HCT116 (cell line): ENCODE results near the gene SRGAP2B.
"Not testable (repeated sequence)": the region's sequence is repeated elsewhere in the genome, so short reads cannot be mapped to it uniquely, and the experiment has no call there.

Experiments
- CEBPB ChIP-seq: IDR thresholded peaks from 2 replicates; pipeline ENCODE4 v1.6.1; 2012; ENCODE audit warnings: low read depth
- EZH2 ChIP-seq: fragments of 200-600 bp; sonication (generic); IDR thresholded peaks from 2 replicates; pipeline ENCODE4 v1.6.1; 2017; ENCODE audit warnings: antibody characterized with exemption, mixed run types
- EZH2phosphoT487 ChIP-seq: fragments of 200-600 bp; IDR thresholded peaks from 2 replicates; pipeline ENCODE4 v1.6.1; 2018; ENCODE audit warnings: antibody characterized with exemption, borderline replicate concordance
- JUND ChIP-seq: IDR thresholded peaks from 2 replicates; pipeline ENCODE4 v1.6.1; 2012
- POLR2A ChIP-seq: IDR thresholded peaks from 2 replicates; pipeline ENCODE4 v1.7.0; 2011; ENCODE audit warnings: borderline replicate concordance; ENCODE audit not compliant: insufficient read depth, insufficient read length; ENCODE audit errors: extremely low read depth
- POLR2AphosphoS5 ChIP-seq: IDR thresholded peaks from 2 replicates; pipeline ENCODE4 v1.6.1; 2011; ENCODE audit warnings: mild to moderate bottlenecking, low read depth, low read length, moderate library complexity
- SIN3A ChIP-seq: IDR thresholded peaks from 2 replicates; pipeline ENCODE4 v1.6.1; 2012; ENCODE audit warnings: low read depth
- YY1 ChIP-seq: IDR thresholded peaks from 2 replicates; pipeline ENCODE4 v1.6.1; 2011; ENCODE audit warnings: low read length, low read depth, moderate library complexity, mild to moderate bottlenecking; ENCODE audit not compliant: insufficient replicate concordance; ENCODE audit errors: extremely low read depth
- ZFX ChIP-seq: fragments of 450-650 bp; IDR thresholded peaks from 2 replicates; pipeline ENCODE4 v1.6.1; 2017
- ZNF274 ChIP-seq: fragments of 200-500 bp; sonication (Bioruptor generic); IDR thresholded peaks from 2 replicates; pipeline ENCODE4 v1.6.1; 2014; ENCODE audit warnings: mild to moderate bottlenecking, low read depth, low read length, inconsistent platforms
- TF ChIP-seq, protein P1 (sequence below), 3 experiments: fragments of 200-600 bp in 1 of 3; sonication (generic) in 1 of 3; IDR thresholded peaks in 2 of 3; conservative IDR thresholded peaks in 1 of 3; 2 replicates each; pipeline ENCODE4 v1.5.1; 2012 to 2017; ENCODE audit warnings: low read depth in 2 of 3, low read length in 2 of 3, antibody characterized with exemption in 1 of 3, borderline replicate concordance in 1 of 3, control low read depth in 1 of 3, mild to moderate bottlenecking in 1 of 3, mixed read lengths in 1 of 3, mixed run types in 1 of 3, moderate library complexity in 1 of 3; ENCODE audit not compliant: insufficient read depth in 1 of 3
- TF ChIP-seq, protein P2 (sequence below): IDR thresholded peaks from 2 replicates; pipeline ENCODE4 v1.6.1; 2012; ENCODE audit warnings: low read depth
- TF ChIP-seq, protein P3 (sequence below): IDR thresholded peaks from 2 replicates; pipeline ENCODE4 v1.6.1; 2011; ENCODE audit warnings: mild to moderate bottlenecking, low read length, moderate library complexity; ENCODE audit not compliant: insufficient replicate concordance; ENCODE audit errors: extremely low read depth
- TF ChIP-seq, protein P4 (sequence below): IDR thresholded peaks from 2 replicates; pipeline ENCODE4 v1.6.1; 2012

DNA sequence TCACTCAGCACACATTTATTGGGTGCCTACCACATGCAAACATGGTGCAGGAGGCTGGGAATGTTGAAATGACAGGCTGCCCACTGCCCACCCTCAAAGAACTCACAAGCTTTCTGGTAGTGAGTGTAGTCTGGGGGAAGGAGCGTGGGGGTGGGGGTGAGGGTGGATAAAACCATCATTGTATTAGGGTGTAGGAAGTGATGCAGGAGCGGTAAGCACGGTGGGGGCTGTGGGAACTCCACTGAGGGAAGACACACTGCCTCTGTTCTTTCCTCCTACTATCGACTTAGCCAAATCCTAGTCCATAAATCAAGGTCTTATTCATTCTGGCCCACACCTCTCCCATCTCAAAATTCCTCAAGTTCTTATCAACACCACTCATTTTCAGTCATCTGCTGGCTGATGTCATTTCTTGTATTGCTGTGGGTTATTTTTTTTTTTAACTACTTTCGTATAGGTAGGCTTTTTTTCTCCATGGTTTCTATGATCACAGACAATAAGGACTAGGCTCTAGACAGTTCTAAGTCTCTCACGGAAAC lies 21.0 kb downstream of the SRGAP2B start:
- TF ChIP-seq EZH2phosphoT487, POLR2A, POLR2AphosphoS5, JUND, ZNF274, CEBPB, SIN3A, ZFX, EZH2, YY1: not testable (repeated sequence)
- TF ChIP-seq, protein P1, sequence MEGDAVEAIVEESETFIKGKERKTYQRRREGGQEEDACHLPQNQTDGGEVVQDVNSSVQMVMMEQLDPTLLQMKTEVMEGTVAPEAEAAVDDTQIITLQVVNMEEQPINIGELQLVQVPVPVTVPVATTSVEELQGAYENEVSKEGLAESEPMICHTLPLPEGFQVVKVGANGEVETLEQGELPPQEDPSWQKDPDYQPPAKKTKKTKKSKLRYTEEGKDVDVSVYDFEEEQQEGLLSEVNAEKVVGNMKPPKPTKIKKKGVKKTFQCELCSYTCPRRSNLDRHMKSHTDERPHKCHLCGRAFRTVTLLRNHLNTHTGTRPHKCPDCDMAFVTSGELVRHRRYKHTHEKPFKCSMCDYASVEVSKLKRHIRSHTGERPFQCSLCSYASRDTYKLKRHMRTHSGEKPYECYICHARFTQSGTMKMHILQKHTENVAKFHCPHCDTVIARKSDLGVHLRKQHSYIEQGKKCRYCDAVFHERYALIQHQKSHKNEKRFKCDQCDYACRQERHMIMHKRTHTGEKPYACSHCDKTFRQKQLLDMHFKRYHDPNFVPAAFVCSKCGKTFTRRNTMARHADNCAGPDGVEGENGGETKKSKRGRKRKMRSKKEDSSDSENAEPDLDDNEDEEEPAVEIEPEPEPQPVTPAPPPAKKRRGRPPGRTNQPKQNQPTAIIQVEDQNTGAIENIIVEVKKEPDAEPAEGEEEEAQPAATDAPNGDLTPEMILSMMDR (IDR thresholded peaks at IDR 0.05 in 2 of 3, conservative IDR thresholded peaks at IDR 0.05 in 1 of 3; ENCODE audit: borderline replicate concordance in 1 of 3, insufficient read depth in 1 of 3, low read depth in 2 of 3, low read length in 2 of 3): not testable (repeated sequence)
- TF ChIP-seq, protein P2, sequence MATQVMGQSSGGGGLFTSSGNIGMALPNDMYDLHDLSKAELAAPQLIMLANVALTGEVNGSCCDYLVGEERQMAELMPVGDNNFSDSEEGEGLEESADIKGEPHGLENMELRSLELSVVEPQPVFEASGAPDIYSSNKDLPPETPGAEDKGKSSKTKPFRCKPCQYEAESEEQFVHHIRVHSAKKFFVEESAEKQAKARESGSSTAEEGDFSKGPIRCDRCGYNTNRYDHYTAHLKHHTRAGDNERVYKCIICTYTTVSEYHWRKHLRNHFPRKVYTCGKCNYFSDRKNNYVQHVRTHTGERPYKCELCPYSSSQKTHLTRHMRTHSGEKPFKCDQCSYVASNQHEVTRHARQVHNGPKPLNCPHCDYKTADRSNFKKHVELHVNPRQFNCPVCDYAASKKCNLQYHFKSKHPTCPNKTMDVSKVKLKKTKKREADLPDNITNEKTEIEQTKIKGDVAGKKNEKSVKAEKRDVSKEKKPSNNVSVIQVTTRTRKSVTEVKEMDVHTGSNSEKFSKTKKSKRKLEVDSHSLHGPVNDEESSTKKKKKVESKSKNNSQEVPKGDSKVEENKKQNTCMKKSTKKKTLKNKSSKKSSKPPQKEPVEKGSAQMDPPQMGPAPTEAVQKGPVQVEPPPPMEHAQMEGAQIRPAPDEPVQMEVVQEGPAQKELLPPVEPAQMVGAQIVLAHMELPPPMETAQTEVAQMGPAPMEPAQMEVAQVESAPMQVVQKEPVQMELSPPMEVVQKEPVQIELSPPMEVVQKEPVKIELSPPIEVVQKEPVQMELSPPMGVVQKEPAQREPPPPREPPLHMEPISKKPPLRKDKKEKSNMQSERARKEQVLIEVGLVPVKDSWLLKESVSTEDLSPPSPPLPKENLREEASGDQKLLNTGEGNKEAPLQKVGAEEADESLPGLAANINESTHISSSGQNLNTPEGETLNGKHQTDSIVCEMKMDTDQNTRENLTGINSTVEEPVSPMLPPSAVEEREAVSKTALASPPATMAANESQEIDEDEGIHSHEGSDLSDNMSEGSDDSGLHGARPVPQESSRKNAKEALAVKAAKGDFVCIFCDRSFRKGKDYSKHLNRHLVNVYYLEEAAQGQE: not testable (repeated sequence)
- TF ChIP-seq, protein P3, sequence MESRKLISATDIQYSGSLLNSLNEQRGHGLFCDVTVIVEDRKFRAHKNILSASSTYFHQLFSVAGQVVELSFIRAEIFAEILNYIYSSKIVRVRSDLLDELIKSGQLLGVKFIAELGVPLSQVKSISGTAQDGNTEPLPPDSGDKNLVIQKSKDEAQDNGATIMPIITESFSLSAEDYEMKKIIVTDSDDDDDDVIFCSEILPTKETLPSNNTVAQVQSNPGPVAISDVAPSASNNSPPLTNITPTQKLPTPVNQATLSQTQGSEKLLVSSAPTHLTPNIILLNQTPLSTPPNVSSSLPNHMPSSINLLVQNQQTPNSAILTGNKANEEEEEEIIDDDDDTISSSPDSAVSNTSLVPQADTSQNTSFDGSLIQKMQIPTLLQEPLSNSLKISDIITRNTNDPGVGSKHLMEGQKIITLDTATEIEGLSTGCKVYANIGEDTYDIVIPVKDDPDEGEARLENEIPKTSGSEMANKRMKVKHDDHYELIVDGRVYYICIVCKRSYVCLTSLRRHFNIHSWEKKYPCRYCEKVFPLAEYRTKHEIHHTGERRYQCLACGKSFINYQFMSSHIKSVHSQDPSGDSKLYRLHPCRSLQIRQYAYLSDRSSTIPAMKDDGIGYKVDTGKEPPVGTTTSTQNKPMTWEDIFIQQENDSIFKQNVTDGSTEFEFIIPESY: not testable (repeated sequence)
- TF ChIP-seq, protein P4, sequence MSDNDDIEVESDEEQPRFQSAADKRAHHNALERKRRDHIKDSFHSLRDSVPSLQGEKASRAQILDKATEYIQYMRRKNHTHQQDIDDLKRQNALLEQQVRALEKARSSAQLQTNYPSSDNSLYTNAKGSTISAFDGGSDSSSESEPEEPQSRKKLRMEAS: not testable (repeated sequence)
